GM13977 (cell line): ENCODE data around the gene RALGPS2.

Experiments
- DNase-seq: peaks from one replicate; pipeline ENCODE4 v3.0.0; 2012; ENCODE audit warnings: low spot score
- CTCF ChIP-seq: IDR thresholded peaks from 2 replicates; pipeline ENCODE4 v1.5.1; 2012; ENCODE audit warnings: mild to moderate bottlenecking, control low read depth; ENCODE audit not compliant: insufficient read depth; ENCODE audit errors: extremely low read depth, missing control alignments
- in situ Hi-C: fragments of 300-500 bp; cut with MboI; formaldehyde crosslinking; loops from one replicate; pipeline ENCODE4 v1.12.0; 2022; ENCODE audit warnings: low sequenced_read_pairs, low pct_unique_long_range_greater_than_20kb, mixed read lengths, inconsistent platforms; ENCODE audit not compliant: unreplicated experiment

RALGPS2 gene

GRCh38 chr1:178796013-178796412, 71.0 kb downstream of the RALGPS2 start:
- no peak for DNase-seq
- in situ Hi-C loops: no loop called here
- no peak for TF ChIP-seq CTCF

- no peak for TF ChIP-seq CTCF
- DNase-seq: no peak
- in situ Hi-C loops: no loop called here
These were observed 72.5 kb downstream of the RALGPS2 start for GRCh38 chr1:178797590-178797989.

- DNase-seq: no peak
- no peak for TF ChIP-seq CTCF
- in situ Hi-C loops: no loop called here
These were observed 73.3 kb downstream of the RALGPS2 start for GRCh38 chr1:178798232-178798861.

- no peak for DNase-seq
- no peak for TF ChIP-seq CTCF
- in situ Hi-C loops: no loop called here
These were observed 77.8 kb downstream of the RALGPS2 start for GRCh38 chr1:178802873-178803272.

- in situ Hi-C loops: no loop called here
- no peak for TF ChIP-seq CTCF
- DNase-seq: no peak
These were observed 81.7 kb downstream of the RALGPS2 start for GRCh38 chr1:178806665-178807300.

- DNase-seq: no peak
- in situ Hi-C loops: no loop called here
- TF ChIP-seq CTCF: no peak
These were observed 83.5 kb downstream of the RALGPS2 start for GRCh38 chr1:178808529-178808928.
